ENCODE data around the gene ASCC1.

ASCC1 gene

DNA sequence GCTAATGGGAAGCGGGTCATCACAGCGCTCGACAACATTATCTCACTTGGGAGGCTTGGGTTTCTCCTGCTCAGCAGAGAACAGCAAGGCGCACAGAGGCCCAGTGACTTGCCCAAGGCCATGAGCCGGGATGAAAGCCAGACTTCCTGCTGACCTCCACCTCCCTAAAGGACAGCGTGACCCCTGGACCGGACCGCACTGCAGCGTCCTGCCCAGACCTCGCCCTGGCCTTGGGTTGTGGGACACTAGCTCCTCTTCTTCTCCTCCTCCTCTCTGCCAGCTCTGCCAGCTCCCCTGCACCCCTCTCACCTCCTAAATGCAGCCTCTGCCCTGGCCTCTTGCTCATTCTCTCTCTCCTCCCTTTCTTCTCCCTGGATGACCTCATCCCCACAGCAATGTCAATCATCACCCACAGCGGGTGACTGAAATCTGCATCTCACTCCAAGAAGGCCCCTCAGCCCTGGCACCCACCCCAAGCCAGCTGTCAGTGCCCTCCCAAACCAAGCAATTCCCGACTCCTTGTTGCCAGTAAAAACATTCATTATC lies 147.1 kb downstream of the ASCC1 start:
- no peak for DNase-seq (ENCODE audit: extremely low spot score)
- ChIA-PET POLR2A (interaction anchor here (0.7 kb wide), 1 partner anchor 32 kb away, joined by 3 read pairs; no protein-coding TSS in a partner anchor), CTCF (interaction anchor here (1.1 to 6.0 kb wide), 6 partner anchors 8 to 113 kb away, joined by 3 to 45 read pairs (median 6); no protein-coding TSS in a partner anchor)
- TF ChIP-seq, protein P1, sequence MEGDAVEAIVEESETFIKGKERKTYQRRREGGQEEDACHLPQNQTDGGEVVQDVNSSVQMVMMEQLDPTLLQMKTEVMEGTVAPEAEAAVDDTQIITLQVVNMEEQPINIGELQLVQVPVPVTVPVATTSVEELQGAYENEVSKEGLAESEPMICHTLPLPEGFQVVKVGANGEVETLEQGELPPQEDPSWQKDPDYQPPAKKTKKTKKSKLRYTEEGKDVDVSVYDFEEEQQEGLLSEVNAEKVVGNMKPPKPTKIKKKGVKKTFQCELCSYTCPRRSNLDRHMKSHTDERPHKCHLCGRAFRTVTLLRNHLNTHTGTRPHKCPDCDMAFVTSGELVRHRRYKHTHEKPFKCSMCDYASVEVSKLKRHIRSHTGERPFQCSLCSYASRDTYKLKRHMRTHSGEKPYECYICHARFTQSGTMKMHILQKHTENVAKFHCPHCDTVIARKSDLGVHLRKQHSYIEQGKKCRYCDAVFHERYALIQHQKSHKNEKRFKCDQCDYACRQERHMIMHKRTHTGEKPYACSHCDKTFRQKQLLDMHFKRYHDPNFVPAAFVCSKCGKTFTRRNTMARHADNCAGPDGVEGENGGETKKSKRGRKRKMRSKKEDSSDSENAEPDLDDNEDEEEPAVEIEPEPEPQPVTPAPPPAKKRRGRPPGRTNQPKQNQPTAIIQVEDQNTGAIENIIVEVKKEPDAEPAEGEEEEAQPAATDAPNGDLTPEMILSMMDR (IDR thresholded peaks at IDR 0.05; ENCODE audit: control extremely low read depth, extremely low read depth, low read depth, missing control alignments), result no peak

GRCh38 chr10:72068126-72068765 lies 147.8 kb downstream of the ASCC1 start:
- POLR2A ChIA-PET, result interaction anchor here (0.6 kb wide), 1 partner anchor 104 kb away, joined by 5 read pairs; no protein-coding TSS in a partner anchor
- no peak for DNase-seq (ENCODE audit: extremely low spot score)
- CTCF ChIA-PET, result interaction anchor here (1.1 to 6.0 kb wide), 4 partner anchors 9 to 113 kb away, joined by 3 to 45 read pairs (median 6); no protein-coding TSS in a partner anchor
- TF ChIP-seq, protein P1 (IDR thresholded peaks at IDR 0.05; ENCODE audit: control extremely low read depth, extremely low read depth, low read depth, missing control alignments), result no peak

- TF ChIP-seq, protein P1 (IDR thresholded peaks at IDR 0.05; ENCODE audit: control extremely low read depth, extremely low read depth, low read depth, missing control alignments), result no peak
- ChIA-PET POLR2A (no interaction called here), CTCF (interaction anchor here (1.2 to 6.0 kb wide), 6 partner anchors 9 to 171 kb away, joined by 3 to 45 read pairs (median 4); no protein-coding TSS in a partner anchor)
- DNase-seq (ENCODE audit: extremely low spot score), result no peak
Measured at GRCh38 chr10:72067463-72068125, 148.5 kb downstream of the ASCC1 start.

GRCh38 chr10:72066318-72067284 lies 149.5 kb downstream of the ASCC1 start:
- no peak for DNase-seq (ENCODE audit: extremely low spot score)
- POLR2A ChIA-PET, result no interaction called here
- TF ChIP-seq, protein P1 (IDR thresholded peaks at IDR 0.05; ENCODE audit: control extremely low read depth, extremely low read depth, low read depth, missing control alignments), result no peak
- CTCF ChIA-PET, result interaction anchor here (0.8 to 6.0 kb wide), 7 partner anchors 10 to 275 kb away, joined by 3 to 45 read pairs (median 4); no protein-coding TSS in a partner anchor

GRCh38 chr10:72065439-72066025 lies 150.5 kb downstream of the ASCC1 start:
- ChIA-PET CTCF (interaction anchor here (0.9 to 6.0 kb wide), 4 partner anchors 11 to 169 kb away, joined by 3 to 45 read pairs (median 6); no protein-coding TSS in a partner anchor), POLR2A (no interaction called here)
- no peak for DNase-seq (ENCODE audit: extremely low spot score)

More at GRCh38 chr10:72065439-72066025, 150.5 kb downstream of the ASCC1 start:
- TF ChIP-seq, protein P1 (IDR thresholded peaks at IDR 0.05; ENCODE audit: control extremely low read depth, extremely low read depth, low read depth, missing control alignments), result no peak

All from GM10248 (cell line).